Subcutaneous adipose tissue (tissue), 4 donors: ENCODE data around the gene GPR161. TPM values are rescaled to one million over a fixed set of nuclear protein-coding genes. Genes with fewer than 3 reads are reported as not detected.

Experiments
- total RNA-seq, 4 donors: library from RNA; depleted of rRNA; stranded (reverse); fragments of >200 nt; gene quantifications; one replicate each; pipeline ENCODE4 v1.1.0, GENCODE V29; 2016
- TF ChIP-seq, protein P1 (sequence below): fragments of 450-650 bp; IDR thresholded peaks from one replicate; pipeline ENCODE4 v1.5.1; 2016; ENCODE audit warnings: low read depth, mild to moderate bottlenecking, control low read depth, antibody characterized with exemption, moderate library complexity

The GPR161 gene
- total RNA-seq, 4 donors from 2014 or later = 3.1 to 7.5 (median 4.4) TPM

DNA sequence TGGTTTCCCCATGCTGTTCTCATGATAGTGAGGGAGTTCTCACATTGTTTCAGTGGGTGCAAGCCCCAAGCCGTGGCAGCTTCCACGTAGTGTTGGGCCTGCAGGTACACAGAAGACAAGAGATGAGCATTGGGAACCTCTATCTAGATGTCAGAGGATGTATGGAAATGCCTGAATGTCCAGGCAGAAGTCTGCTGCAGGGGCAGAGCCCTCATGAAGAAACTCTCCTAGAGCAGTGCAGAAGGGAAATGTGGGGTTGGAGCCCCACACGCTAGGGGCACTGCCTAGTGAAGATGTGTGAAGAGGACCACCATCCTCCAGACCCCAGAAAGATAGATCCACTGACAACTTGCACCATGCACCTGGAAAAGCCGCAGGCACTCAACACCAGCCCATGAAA lies 17.0 kb downstream of the GPR161 start:
- TF ChIP-seq, protein P1, sequence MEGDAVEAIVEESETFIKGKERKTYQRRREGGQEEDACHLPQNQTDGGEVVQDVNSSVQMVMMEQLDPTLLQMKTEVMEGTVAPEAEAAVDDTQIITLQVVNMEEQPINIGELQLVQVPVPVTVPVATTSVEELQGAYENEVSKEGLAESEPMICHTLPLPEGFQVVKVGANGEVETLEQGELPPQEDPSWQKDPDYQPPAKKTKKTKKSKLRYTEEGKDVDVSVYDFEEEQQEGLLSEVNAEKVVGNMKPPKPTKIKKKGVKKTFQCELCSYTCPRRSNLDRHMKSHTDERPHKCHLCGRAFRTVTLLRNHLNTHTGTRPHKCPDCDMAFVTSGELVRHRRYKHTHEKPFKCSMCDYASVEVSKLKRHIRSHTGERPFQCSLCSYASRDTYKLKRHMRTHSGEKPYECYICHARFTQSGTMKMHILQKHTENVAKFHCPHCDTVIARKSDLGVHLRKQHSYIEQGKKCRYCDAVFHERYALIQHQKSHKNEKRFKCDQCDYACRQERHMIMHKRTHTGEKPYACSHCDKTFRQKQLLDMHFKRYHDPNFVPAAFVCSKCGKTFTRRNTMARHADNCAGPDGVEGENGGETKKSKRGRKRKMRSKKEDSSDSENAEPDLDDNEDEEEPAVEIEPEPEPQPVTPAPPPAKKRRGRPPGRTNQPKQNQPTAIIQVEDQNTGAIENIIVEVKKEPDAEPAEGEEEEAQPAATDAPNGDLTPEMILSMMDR = no peak

DNA sequence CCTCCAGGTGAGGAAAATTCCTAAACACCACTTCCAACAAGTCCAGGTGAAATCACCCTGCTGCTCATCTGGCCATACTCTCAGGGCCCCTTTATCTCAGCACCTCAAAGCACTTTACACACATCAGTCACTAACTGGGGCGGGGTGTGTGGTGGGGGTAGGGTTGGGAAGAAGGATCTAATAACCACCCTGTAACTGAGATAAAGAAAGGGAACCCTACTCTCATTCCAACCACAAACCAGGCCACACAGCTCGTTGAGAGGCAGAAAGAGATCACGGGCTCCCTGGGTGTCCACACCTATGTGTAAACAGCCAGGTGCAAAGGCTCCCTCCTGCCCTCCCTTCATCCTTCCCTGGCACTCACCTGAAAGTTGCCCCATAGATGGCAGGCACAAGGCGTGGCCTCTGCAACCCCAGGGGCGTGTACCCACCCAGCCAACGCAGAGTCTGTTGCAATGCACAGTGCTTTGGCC lies 20.4 kb downstream of the GPR161 start:
- TF ChIP-seq, protein P1 = no peak

DNA sequence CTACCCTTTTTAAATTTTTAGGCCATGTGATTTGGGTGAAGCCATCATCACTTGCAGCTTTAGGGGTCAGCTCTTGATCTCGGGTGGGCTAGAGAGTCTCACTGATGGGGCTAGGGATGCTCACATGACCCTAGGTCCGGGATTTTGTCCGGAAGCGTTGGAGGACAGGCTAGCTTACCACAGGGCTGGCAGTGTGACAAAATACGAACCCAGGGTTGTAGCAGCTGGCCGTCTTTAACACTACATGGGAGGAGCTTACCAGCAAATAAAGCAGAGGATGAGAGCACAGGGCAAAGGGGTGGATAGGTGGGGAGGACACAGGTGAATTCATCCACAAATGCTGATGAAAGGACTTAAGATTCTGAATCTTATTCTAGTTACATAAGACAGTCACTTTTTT lies 21.9 kb downstream of the GPR161 start:
- TF ChIP-seq, protein P1 = no peak

DNA sequence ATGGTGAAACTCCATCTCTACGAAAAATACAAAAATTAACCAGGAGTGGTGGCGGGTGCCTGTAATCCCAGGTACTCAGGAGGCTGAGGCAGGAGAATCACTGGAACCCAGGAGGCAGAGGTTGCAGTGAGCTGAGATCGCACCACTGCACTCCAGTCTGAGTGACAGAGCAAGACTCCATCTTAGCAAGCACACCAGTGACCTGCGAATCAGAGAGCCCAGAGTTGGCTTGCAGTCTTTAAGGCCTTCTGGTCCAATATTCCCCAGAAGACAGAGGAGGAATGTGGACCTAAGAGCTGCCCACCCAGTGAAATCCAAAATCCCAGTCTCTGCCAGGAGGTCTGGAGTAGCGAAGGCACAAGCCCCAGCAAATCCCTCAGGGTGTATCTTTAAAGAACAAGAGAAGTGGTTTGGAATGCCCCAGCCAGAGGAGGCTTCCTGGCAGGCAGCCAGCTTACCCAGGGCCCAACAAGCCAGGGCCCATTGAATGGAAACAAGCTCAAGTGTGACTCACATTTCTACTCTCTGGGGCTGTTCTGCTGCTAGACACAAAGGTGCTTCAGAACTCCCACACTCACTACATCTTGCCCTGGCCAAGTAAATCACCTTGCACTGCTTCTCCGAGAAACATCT lies 23.9 kb downstream of the GPR161 start:
- TF ChIP-seq, protein P1 = no peak

DNA sequence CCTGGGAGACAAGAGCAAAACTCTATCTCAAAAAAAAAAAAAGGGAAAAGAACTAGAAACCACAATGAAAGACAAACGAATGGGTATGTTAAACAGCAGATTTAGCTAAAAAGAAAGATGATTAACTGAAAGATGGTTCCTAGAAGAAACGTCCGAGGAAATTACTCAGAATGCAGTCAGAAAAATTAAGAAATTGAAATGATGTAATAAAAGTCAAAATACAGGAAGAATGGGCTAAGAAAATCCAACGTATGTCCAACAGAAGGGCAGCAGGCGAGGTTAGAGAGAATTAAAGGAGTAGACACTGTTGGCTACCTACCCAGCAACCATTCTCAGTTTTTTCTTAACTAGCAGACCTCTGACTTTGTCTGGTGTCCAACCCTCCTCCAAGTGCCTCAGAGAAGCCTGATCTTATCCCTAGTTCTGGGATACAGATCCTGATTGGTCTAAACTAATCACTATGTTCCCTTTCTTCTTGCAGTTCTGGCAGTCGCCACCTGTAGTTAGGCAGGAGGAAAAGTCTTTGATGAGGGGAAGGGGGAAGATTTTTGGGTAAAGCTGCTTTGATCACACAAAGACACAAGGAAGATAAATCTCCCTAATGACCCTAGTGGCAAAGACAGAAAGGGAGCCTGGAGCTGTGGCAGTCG lies 25.7 kb downstream of the GPR161 start:
- TF ChIP-seq, protein P1 = no peak

DNA sequence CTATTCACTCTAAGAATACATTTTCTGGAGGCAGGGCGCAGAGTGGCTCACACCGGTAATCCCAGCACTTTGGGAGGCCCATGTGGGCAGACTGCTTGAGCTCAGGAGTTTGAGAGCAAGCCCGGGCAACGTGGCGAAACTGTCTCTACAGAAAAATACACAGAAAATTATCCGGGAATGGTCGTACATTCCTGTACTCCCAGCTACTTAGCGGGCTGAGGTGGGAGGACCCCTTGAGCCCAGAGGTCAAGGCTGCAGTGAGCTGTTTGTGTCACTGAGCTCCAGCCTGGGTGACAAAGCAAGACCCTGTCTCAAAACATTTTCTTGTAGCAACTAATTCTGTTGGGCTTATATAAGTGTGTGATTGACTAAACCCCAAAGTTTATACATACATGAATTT lies 30.5 kb downstream of the GPR161 start:
- TF ChIP-seq, protein P1 = no peak

DNA sequence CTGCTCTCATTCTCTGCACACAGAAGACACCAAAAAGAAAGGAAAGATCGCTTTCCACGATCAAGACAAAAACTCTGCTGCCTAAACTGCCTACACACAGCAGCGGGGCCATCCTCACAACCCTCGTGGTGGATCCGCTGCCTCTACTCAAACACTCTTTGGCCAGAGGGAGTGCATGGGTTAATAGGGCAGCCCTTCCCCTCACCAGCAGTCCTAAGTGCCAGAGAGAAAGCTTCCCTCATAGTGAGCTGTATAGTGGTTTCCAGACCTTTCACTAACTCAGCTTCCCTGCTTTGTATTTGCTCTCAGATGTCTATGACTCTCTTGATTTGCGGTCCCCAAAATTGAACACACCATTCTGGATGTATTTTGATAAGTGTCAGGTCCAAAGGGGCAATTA lies 30.9 kb downstream of the GPR161 start:
- TF ChIP-seq, protein P1 = no peak
